ENCODE measurements around the gene RALGPS2.

- TF ChIP-seq CCAR2 (IDR thresholded peaks at IDR 0.05; ENCODE audit: low read depth, low read length): no peak
- TF ChIP-seq ZNF589 (CRISPR knock-in tag; IDR thresholded peaks at IDR 0.05; ENCODE audit: low read depth): no peak
- TF ChIP-seq SMC3 (conservative IDR thresholded peaks at IDR 0.05; ENCODE audit: insufficient read depth, low read depth, low read length): no peak
- no peak for TF ChIP-seq TEAD4 (IDR thresholded peaks at IDR 0.05; ENCODE audit: low read length)
- TF ChIP-seq TEAD4 (CRISPR knock-in tag; IDR thresholded peaks at IDR 0.05; ENCODE audit: borderline replicate concordance): no peak
- no peak for TF ChIP-seq POLR2A (conservative IDR thresholded peaks at IDR 0.05)
- TF ChIP-seq SRF (CRISPR knock-in tag; IDR thresholded peaks at IDR 0.05): no peak
Measured at GRCh38 chr1:178898401-178898800, 173.4 kb downstream of the RALGPS2 start.
